Stimulated activated CD8-positive, alpha-beta memory T cell treated with anti-CD3 and anti-CD28 coated beads, Interleukin-7, amount 100 ng/mL, for 4 hours (primary cell): ENCODE measurements around the gene HIGD2A.
"Not testable (repeated sequence)": the region's sequence is repeated elsewhere in the genome, so short reads cannot be mapped to it uniquely, and the experiment has no call there.

ENCODE experiments used
- DNase-seq, 2 donors: peaks; one replicate each; pipeline ENCODE4 v3.0.0-alpha.2; 2020; ENCODE audit warnings: low read depth in 2 of 2

The HIGD2A gene

GRCh38 chr5:176394881-176395675, 6.5 kb downstream of the HIGD2A start:
- no peak for DNase-seq

DNA sequence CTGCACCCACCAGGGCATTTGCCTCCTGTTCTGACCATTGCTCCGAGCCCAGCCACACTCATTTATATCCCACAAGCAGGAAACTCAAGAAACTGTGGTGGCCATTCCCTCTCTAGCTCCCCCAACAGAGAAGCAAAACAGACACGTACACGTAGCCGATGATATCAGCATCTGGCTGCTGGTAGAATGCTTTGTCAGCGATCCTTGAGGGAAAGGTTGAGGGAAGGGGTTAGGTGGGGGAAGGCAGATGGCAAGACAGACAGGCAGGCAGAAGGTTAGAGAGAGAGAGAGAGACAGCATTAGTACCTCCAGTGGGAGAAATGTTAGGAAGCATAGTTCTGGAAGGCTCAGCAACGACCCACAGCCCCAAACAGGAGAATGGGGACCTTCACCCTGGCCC, 7.8 kb downstream of the HIGD2A start:
- no peak for DNase-seq

DNA sequence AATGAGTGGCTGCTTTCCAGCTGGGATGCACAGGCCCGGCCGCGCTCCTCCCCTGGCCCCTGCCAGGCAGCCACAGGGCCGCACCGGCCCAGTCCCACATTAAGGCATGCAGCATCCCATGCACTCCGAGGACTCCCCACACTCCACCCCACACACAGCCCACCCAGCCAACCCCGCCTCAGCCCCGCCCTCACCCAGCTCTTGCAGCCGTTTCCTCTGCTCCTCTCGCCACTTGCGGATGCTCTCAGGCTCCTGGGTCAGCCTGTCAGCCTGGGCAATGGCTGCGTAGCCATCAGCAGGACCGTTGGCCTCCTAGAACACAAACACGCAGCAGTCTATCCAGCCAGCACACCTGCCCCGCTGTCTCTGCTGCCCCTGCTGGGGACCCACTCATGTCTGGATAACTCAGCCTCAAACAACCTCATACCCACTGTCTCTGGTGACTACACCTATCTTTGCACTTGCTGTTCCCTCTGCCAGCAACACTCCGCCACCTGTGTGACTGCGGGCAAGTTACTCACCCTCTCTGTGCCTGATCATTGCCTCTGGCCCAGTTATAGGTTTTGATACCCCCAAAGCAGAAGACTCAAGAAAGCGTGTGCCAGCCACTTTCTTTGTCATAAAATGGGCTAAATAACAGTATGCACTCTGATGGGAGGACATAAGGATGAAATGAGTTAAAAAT, 9.3 kb downstream of the HIGD2A start:
- DNase-seq, result no peak

DNA sequence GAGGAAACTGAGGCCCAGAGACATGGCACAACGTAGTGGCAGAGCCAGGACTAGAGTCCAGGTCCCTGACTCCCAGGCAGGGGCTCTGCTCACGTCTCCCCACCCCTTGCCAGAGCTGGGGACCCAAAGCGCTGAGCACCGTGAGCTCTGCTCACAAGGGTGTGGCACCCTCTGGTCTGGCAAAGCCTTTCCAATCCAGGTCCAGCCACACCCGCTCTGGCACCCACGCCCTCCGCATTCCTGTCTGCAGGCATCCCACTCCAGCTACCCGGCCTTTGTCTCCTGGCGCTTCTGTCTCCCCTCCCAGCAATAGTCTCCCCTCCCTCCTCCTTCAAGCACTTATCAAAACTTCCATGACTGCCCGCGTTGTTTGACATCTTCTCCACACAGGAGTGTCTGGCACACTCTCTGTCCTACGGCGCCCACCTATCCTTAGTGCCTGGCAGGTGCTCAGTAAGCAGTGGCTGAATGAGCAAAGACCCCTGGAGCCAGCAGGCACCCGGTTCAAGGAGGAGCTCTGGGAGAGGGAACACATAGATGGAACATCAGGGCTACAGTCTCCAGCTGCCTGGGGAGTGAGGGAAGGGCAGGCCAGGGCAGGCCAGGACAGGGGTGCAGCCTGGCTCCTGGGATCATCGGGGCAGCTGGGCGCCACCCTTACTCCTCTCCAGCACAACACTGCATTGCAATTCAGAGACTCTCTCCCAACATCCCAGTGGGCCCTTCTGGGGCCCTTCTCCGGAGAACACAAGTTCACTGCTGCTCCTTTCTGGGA, 12.0 kb downstream of the HIGD2A start:
- DNase-seq, result no peak

GRCh38 chr5:176401281-176402205, 13.0 kb downstream of the HIGD2A start:
- no peak for DNase-seq

- DNase-seq, result no peak
Observed at GRCh38 chr5:176405656-176406435, 17.3 kb downstream of the HIGD2A start.

- no peak for DNase-seq
Observed at GRCh38 chr5:176406436-176407052, 18.0 kb downstream of the HIGD2A start.

DNA sequence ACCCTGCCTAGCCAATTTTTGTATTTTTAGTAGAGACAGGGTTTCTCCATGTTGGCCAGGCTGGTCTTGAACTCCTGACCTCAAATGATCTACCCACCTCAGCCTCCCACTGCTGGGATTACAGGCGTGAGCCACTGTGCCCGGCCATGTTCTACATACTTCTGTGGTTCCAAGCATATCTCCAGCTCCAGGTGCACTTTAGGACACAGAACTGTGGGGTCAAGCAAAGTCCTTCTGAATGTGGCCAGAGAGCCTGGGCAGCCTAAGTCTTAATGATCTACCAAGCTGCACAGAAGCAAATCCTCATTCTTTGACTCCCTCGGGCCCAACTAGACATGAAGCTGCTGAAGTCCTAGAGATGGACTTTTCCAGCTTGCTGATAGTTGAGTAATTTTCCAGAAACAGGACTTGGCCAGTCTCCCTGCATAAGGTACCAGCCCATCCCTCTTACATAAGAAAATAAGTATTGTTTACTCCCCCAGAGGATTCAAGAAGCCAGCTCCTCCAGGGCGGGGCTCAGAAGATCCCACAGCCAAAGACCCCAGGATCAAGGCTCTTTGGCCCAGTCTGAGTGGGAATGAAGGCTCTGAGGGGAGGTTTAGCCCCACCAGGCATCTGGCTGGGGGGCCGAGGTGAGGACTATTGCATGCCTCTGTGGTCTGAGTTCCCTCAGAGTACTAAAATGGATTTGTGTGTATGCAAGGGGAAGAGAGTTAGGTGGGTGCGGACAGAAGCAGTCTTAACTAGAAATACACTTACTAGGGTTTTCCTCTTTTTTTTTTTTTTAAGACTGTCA, 19.1 kb downstream of the HIGD2A start:
- no peak for DNase-seq

DNA sequence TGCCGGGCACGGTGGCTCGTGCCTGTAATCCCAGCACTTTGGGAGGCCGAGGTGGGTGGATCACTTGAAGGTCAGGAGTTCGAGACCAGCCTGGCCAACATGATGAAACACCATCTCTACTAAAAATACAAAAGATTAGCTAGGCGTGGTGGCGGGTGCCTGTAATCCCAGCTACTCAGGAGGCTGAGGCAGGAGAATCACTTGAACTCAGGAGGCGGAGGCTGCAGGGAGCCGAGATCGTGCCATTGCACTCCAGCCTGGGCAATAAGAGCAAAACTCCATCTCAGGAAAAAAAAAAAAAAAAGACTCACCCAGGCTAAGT, 19.7 kb downstream of the HIGD2A start:
- not testable (repeated sequence) for DNase-seq

GRCh38 chr5:176408590-176408989, 20.0 kb downstream of the HIGD2A start:
- DNase-seq, result no peak

GRCh38 chr5:176409765-176410164, 21.2 kb downstream of the HIGD2A start:
- DNase-seq, result no peak

DNA sequence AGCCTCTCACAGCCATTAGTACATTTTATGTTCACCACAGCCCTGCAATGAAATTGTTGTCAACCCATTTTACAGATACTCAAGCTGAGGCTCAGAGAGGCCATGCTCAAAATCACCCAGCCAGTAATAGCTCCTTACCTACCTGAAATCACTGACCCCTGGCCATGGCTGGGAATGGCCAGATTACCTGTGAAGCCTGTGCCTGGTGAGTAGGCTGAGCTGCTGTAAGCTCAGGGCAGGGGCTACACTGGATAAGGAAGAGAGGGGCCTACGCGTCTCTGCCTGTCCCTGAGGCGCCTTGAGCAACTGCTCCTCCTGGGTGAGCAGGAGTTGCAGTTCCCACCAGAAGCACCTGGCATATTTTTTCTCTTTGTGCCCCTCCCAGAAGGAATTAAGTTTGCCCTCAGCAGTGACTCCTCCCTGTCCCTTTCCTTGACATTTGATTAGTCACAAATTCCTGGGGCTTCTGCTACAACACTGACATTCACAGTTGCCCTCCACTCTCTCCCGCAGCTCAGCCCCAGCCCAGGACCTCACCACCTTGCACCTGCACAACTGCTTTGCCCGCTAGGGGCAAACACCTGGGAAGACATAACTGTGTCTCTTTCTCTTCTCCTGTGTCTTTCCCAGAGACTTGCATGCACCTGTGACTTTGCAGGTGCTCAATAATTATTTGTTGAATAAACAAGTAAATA, 22.1 kb downstream of the HIGD2A start:
- no peak for DNase-seq

DNA sequence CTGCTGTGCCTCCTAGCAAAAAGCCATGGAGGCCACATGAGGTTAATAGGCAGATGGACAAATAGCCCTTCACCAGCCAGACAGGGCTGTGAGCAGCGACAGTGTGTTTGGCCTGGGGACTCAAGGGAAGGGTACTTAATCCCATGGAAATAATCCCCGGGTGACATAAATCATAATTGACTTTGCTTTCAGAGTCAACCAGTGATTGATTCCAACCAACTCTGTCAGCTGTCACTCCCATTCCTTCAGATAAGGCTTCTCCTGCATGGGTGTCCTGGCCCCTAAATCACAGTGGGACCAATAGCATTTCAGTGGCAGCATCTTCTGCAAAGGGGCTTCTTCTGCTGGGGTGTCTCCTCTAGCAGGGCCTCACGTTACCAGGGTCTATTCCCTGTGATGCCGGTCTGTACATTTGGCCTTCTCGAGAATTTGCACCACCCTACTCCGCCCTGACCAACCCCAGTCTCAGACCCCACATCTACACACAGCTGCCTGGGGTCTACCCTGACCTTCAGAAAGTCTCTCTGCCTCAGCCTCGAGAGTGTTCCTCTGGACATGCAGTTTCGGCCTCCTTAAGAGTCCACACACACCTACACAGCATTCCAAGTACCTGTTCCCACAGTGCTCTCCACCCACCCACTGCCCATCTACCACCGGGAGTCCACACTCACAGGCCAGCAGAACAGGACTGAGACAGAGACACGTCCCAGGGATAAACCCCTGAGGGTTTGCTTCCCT, 24.1 kb downstream of the HIGD2A start:
- no peak for DNase-seq

DNA sequence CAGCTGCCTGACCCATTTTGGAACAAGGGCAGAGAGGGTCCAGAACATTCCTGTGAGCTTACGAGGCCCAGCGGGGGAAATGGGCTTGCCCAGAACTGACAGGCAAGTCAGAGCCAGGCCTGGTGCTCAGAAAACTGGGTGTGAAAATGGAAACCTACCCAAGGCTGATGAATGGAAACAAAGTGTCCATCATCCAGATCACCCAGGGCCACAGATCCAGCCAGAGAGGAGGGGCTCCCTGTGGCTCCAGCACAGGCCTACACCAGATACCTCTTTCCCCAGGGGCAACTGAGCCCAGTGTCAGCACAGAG, 24.7 kb downstream of the HIGD2A start:
- DNase-seq, result no peak

DNA sequence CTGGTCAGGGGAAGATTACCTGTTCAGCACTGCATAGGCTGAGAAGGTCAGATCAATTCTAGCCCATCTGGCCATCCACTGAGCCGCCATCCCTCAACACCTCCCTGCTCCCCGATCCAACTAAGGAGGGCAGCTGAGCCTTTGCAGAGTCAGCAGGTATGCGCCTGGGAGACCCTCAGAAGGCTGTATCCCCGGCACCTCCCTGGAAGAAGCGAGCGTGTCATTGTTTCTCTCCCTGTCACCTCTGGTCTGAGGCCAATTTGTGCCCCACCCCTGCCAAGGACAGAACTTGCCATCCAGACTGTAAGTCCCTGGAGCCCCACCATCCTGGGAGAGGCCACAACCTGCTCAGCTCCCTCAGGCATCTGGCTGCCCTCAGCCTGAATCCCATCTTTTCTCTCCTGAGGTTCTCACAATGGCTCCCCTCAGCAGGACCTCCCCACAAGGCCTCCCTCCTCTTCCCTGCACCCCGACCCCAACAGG, 25.2 kb downstream of the HIGD2A start:
- no peak for DNase-seq

- no peak for DNase-seq
Observed at GRCh38 chr5:176414704-176415103, 26.2 kb downstream of the HIGD2A start.

GRCh38 chr5:176415240-176415951, 26.8 kb downstream of the HIGD2A start:
- DNase-seq, result no peak
